Neuronal stem cell (in vitro differentiated cells): Measurements from ENCODE around the gene FOSL2.
A peak's percentile ranks its signal among the peaks of the same experiment; 100 is the strongest.

Experiments used
- DNase-seq: peaks from one replicate; pipeline ENCODE4 v3.0.0-alpha.2; 2013; ENCODE audit warnings: low spot score
- H2AFZ ChIP-seq: one replicate; pipeline ENCODE4 v1.6.1; 2013; ENCODE audit warnings: mild to moderate bottlenecking, low read length, inconsistent platforms
- H2AK5ac ChIP-seq: 2 replicates; pipeline ENCODE4 v1.6.1; 2013; ENCODE audit warnings: low read depth, mild to moderate bottlenecking, inconsistent platforms, low read length, moderate library complexity, mixed read lengths
- H2BK120ac ChIP-seq: 2 replicates; pipeline ENCODE4 v1.6.1; 2013; ENCODE audit warnings: low read depth, mild to moderate bottlenecking, inconsistent platforms, low read length, moderate library complexity, mixed read lengths
- H2BK12ac ChIP-seq: one replicate; pipeline ENCODE4 v1.6.1; 2013; ENCODE audit warnings: low read length, inconsistent platforms
- H2BK15ac ChIP-seq: 2 replicates; pipeline ENCODE4 v1.6.1; 2013; ENCODE audit warnings: mild to moderate bottlenecking, low read length, inconsistent platforms, mixed read lengths
- H2BK5ac ChIP-seq: one replicate; pipeline ENCODE4 v1.6.1; 2013; ENCODE audit warnings: inconsistent platforms, mild to moderate bottlenecking, low read length, moderate library complexity
- H3K14ac ChIP-seq: one replicate; pipeline ENCODE4 v1.6.1; 2013; ENCODE audit warnings: low read length, inconsistent platforms
- H3K18ac ChIP-seq: 2 replicates; pipeline ENCODE4 v1.6.1; 2013; ENCODE audit warnings: low read length, inconsistent platforms
- H3K23ac ChIP-seq: 2 replicates; pipeline ENCODE4 v1.6.1; 2013; ENCODE audit warnings: low read depth, mild to moderate bottlenecking, mixed read lengths, low read length, inconsistent platforms; ENCODE audit not compliant: poor library complexity
- H3K27ac ChIP-seq: replicated peaks from 3 replicates; pipeline ENCODE4 v1.5.1; 2013; ENCODE audit warnings: low read length, inconsistent platforms
- H3K27me3 ChIP-seq, 3 experiments: 2 replicates each; pipeline ENCODE4 v1.6.1; 2013; ENCODE audit warnings: low read length in 3 of 3, mild to moderate bottlenecking in 2 of 3, inconsistent platforms in 1 of 3, low read depth in 1 of 3, mixed read lengths in 1 of 3, moderate library complexity in 1 of 3; ENCODE audit not compliant: control insufficient read depth in 3 of 3, insufficient read depth in 3 of 3
- H3K36me3 ChIP-seq, 2 donors: replicated peaks in 1 of 2; 2 replicates each; pipeline ENCODE4 v1.6.1; 2013; ENCODE audit warnings: low read length in 2 of 2; ENCODE audit not compliant: control insufficient read depth in 2 of 2, insufficient read depth in 2 of 2
- H3K4ac ChIP-seq: 2 replicates; pipeline ENCODE4 v1.6.1; 2013; ENCODE audit warnings: inconsistent platforms, mild to moderate bottlenecking, low read length, moderate library complexity
- H3K4me1 ChIP-seq, 2 donors: 1 replicate in 1 of 2; 2 replicates in 1 of 2; pipeline ENCODE4 v1.6.1; 2013; ENCODE audit warnings: low read length in 2 of 2, low read depth in 1 of 2; ENCODE audit not compliant: control insufficient read depth in 2 of 2, insufficient read depth in 1 of 2
- H3K4me2 ChIP-seq: one replicate; pipeline ENCODE4 v1.6.1; 2013; ENCODE audit warnings: mild to moderate bottlenecking, low read length, inconsistent platforms; ENCODE audit not compliant: insufficient read depth, poor library complexity, severe bottlenecking
- H3K4me3 ChIP-seq, 2 donors: 2 replicates each; pipeline ENCODE4 v1.5.1; 2013; ENCODE audit warnings: low read length in 2 of 2, mild to moderate bottlenecking in 2 of 2, inconsistent platforms in 1 of 2, moderate library complexity in 1 of 2
- H3K79me1 ChIP-seq: one replicate; pipeline ENCODE4 v1.6.1; 2013; ENCODE audit warnings: low read depth, mild to moderate bottlenecking, inconsistent platforms, low read length, moderate library complexity
- H3K9ac ChIP-seq: one replicate; pipeline ENCODE4 v1.6.1; 2013; ENCODE audit warnings: mild to moderate bottlenecking, low read depth, low read length, inconsistent platforms; ENCODE audit not compliant: poor library complexity
- H3K9me3 ChIP-seq, 2 donors: replicated peaks in 1 of 2; 2 replicates each; pipeline versions ENCODE3 to v1.6.1; 2013; ENCODE audit warnings: low read length in 2 of 2, mild to moderate bottlenecking in 2 of 2, inconsistent platforms in 1 of 2, low read depth in 1 of 2, mixed read lengths in 1 of 2, moderate library complexity in 1 of 2; ENCODE audit not compliant: control insufficient read depth in 2 of 2, insufficient read depth in 1 of 2
- H4K8ac ChIP-seq: one replicate; pipeline ENCODE4 v1.6.1; 2013; ENCODE audit warnings: low read depth, mild to moderate bottlenecking, inconsistent platforms, low read length, moderate library complexity
- H4K91ac ChIP-seq: one replicate; pipeline ENCODE4 v1.6.1; 2013; ENCODE audit warnings: low read length, low read depth, mild to moderate bottlenecking, inconsistent platforms; ENCODE audit not compliant: poor library complexity
- WGBS, 2 donors: extraction: QIAGEN DNeasy Blood & Tissue Kit; methylation state at CpG; one replicate each; pipeline ENCODE4 v1.1.7; 2013; ENCODE audit warnings: missing lambda C conversion rate in 2 of 2, mixed read lengths in 1 of 2; ENCODE audit not compliant: insufficient read length in 2 of 2, insufficient replicate concordance in 1 of 2; ENCODE audit errors: extremely low coverage in 2 of 2; 5-methylcytosine and 5-hydroxymethylcytosine counted together

FOSL2 gene

GRCh38 chr2:28413152-28413898 lies 20.7 kb downstream of the FOSL2 start:
- Histone ChIP-seq H3K4me3 (no peak overlapping the region), H3K23ac (no peak overlapping the region), H2AFZ (no peak overlapping the region), H3K4me1 (peaks cover 0 to 2% of the 10 kb centered on the region in 2 donors), H3K36me3 (peaks cover 35 to 45% of the 10 kb centered on the region in 2 donors), H4K8ac (no peak overlapping the region), H3K14ac (no peak overlapping the region), H3K27ac (no peak overlapping the region), H2AK5ac (no peak overlapping the region), H2BK120ac (no peak overlapping the region), H2BK15ac (no peak overlapping the region), H3K79me1 (no peaks in the 10 kb centered on the region), H3K9ac (peak overlapping the region; percentile 50), H3K27me3 (no peaks in the 10 kb centered on the region), H2BK5ac (peak overlapping the region; percentile 3), H4K91ac (no peak overlapping the region), H3K4me2 (no peak overlapping the region), H3K9me3 (no peaks in the 10 kb centered on the region), H3K18ac (peak overlapping the region; percentile 36), H2BK12ac (no peak overlapping the region), H3K4ac (no peak overlapping the region)
- no peak for DNase-seq
- WGBS, 2 donors, result no CpG with 5 or more reads among the region's 20 CpGs

- H3K4ac ChIP-seq, result no peak overlapping the region
- H3K9me3 ChIP-seq, result no peaks in the 10 kb centered on the region
- no peak for DNase-seq
- no peak overlapping the region for H4K8ac ChIP-seq
- no peak overlapping the region for H3K9ac ChIP-seq
- H3K36me3 ChIP-seq, result peaks cover 34 to 40% of the 10 kb centered on the region in 2 donors
- no peak overlapping the region for H2AFZ ChIP-seq
- H3K4me2 ChIP-seq, result no peak overlapping the region
- H3K27me3 ChIP-seq, result no peaks in the 10 kb centered on the region
- no peaks in the 10 kb centered on the region for H3K79me1 ChIP-seq
- no peak overlapping the region for H3K27ac ChIP-seq
- H2BK120ac ChIP-seq, result no peak overlapping the region
- H3K23ac ChIP-seq, result no peak overlapping the region
- peak overlapping the region; percentile 36 for H3K18ac ChIP-seq
- H3K14ac ChIP-seq, result no peak overlapping the region
- H2BK5ac ChIP-seq, result peak overlapping the region; percentile 3
- H2AK5ac ChIP-seq, result no peak overlapping the region
- H3K4me3 ChIP-seq, result no peak overlapping the region
- no peak overlapping the region for H4K91ac ChIP-seq
- H3K4me1 ChIP-seq, result peaks cover 0 to 2% of the 10 kb centered on the region in 2 donors
- H2BK12ac ChIP-seq, result no peak overlapping the region
- whole genome bisulfite sequencing, 2 donors, result no CpG with 5 or more reads among the region's 7 CpGs
- no peak overlapping the region for H2BK15ac ChIP-seq
These were observed 21.2 kb downstream of the FOSL2 start for GRCh38 chr2:28413899-28414295.

- DNase-seq, result no peak
These were observed 21.9 kb downstream of the FOSL2 start for GRCh38 chr2:28414583-28414982.

GRCh38 chr2:28415010-28415409 lies 22.4 kb downstream of the FOSL2 start:
- Histone ChIP-seq H3K18ac (no peak overlapping the region), H3K4ac (no peak overlapping the region), H2AFZ (no peak overlapping the region), H3K4me1 (peaks cover 0 to 2% of the 10 kb centered on the region in 2 donors), H3K79me1 (no peaks in the 10 kb centered on the region), H2BK5ac (no peak overlapping the region), H3K23ac (no peak overlapping the region), H2BK15ac (no peak overlapping the region), H3K14ac (no peak overlapping the region), H3K9ac (no peak overlapping the region), H3K27me3 (no peaks in the 10 kb centered on the region), H3K36me3 (peaks cover 26 to 33% of the 10 kb centered on the region in 2 donors), H3K9me3 (no peaks in the 10 kb centered on the region), H2BK12ac (no peak overlapping the region), H4K8ac (no peak overlapping the region), H3K4me2 (no peak overlapping the region), H2AK5ac (no peak overlapping the region), H2BK120ac (no peak overlapping the region), H3K27ac (no peak overlapping the region), H3K4me3 (no peak overlapping the region), H4K91ac (no peak overlapping the region)
- DNase-seq, result no peak
- no CpG with 5 or more reads among the region's 13 CpGs for WGBS, 2 donors

More at GRCh38 chr2:28414583-28414982, 21.9 kb downstream of the FOSL2 start:
- Histone ChIP-seq H2BK120ac (no peak overlapping the region), H3K4me1 (peaks cover 0 to 2% of the 10 kb centered on the region in 2 donors), H3K14ac (no peak overlapping the region), H3K4ac (no peak overlapping the region), H2BK15ac (no peak overlapping the region), H3K18ac (no peak overlapping the region), H2BK12ac (no peak overlapping the region), H2AFZ (no peak overlapping the region), H3K36me3 (peaks cover 27 to 35% of the 10 kb centered on the region in 2 donors), H3K27me3 (no peaks in the 10 kb centered on the region), H3K23ac (no peak overlapping the region), H3K4me3 (no peak overlapping the region), H4K91ac (no peak overlapping the region), H3K9ac (no peak overlapping the region), H2AK5ac (no peak overlapping the region), H2BK5ac (no peak overlapping the region), H3K79me1 (no peaks in the 10 kb centered on the region), H3K4me2 (no peak overlapping the region), H3K27ac (no peak overlapping the region), H3K9me3 (no peaks in the 10 kb centered on the region), H4K8ac (no peak overlapping the region)
- no CpG with 5 or more reads among the region's 5 CpGs for WGBS, 2 donors
